Caco-2 (cell line): Measurements from ENCODE around the gene NUMA1. TPM values are rescaled to one million over a fixed set of nuclear protein-coding genes. Genes with fewer than 3 reads are reported as not detected.

Source experiments
- Bru-seq: library from RNA; stranded (reverse); fragments of 400-500 nt; gene quantifications from one replicate; lab custom pipeline; 2021; lab: Mats Ljungman, UMichigan
- BruChase-seq, 2 experiments: library from RNA; stranded (reverse); fragments of 400-500 nt; gene quantifications; one replicate each; lab custom pipeline; 2021; lab: Mats Ljungman, UMichigan
- BruUV-seq: library from RNA; stranded (reverse); fragments of 400-500 nt; replicated peaks from 2 replicates; lab custom pipeline; 2021; lab: Mats Ljungman, UMichigan
- CTCF ChIA-PET: fragments of 300-600 bp; sonication (Branson Sonifier 250); formaldehyde crosslinking; loops from one replicate; lab custom pipeline; 2022; ENCODE audit warnings: antibody characterized with exemption; lab: Charles Lee
- POLR2A ChIA-PET: fragments of 300-600 bp; sonication (Branson Sonifier 250); formaldehyde crosslinking; loops from one replicate; lab custom pipeline; 2022; ENCODE audit warnings: antibody characterized with exemption; lab: Charles Lee
- DNase-seq, 2 experiments: peaks; one replicate each; pipeline versions ENCODE4 v3.0.0 to v3.0.0-alpha.2; 2020 to 2022
- H3K27me3 ChIP-seq: replicated peaks from 2 replicates; pipeline ENCODE4 v1.6.0; 2011; ENCODE audit warnings: low read length; ENCODE audit not compliant: control insufficient read depth, insufficient read depth
- H3K36me3 ChIP-seq: 2 replicates; pipeline ENCODE4 v1.5.1; 2011; ENCODE audit warnings: low read length; ENCODE audit not compliant: control insufficient read depth, insufficient read depth
- H3K4me1 ChIP-seq: fragments of 250-450 bp; sonication (Bioruptor Pico); 2 replicates; pipeline ENCODE4 v1.5.1; 2020; ENCODE audit warnings: mild to moderate bottlenecking
- H3K4me3 ChIP-seq: 2 replicates; pipeline ENCODE4 v1.5.1; 2011; ENCODE audit warnings: low read depth, mild to moderate bottlenecking, control low read depth, low read length
- H3K9me3 ChIP-seq: fragments of 250-450 bp; sonication (Bioruptor Pico); 2 replicates; pipeline ENCODE4 v1.5.1; 2020; ENCODE audit warnings: mild to moderate bottlenecking, moderate library complexity
- H3K27ac Mint-ChIP-seq: one replicate; pipeline ENCODE4 v1.8.0; 2022; ENCODE audit warnings: mixed read lengths; ENCODE audit not compliant: unreplicated experiment
- H3K27me3 Mint-ChIP-seq: one replicate; pipeline ENCODE4 v1.8.0; 2022; ENCODE audit warnings: mixed read lengths; ENCODE audit not compliant: insufficient read depth, unreplicated experiment
- H3K36me3 Mint-ChIP-seq: one replicate; pipeline ENCODE4 v1.8.0; 2022; ENCODE audit warnings: mild to moderate bottlenecking, mixed read lengths; ENCODE audit not compliant: insufficient read depth, unreplicated experiment
- H3K4me1 Mint-ChIP-seq: one replicate; pipeline ENCODE4 v1.8.0; 2022; ENCODE audit warnings: low read depth, mixed read lengths; ENCODE audit not compliant: unreplicated experiment
- H3K4me3 Mint-ChIP-seq: one replicate; pipeline ENCODE4 v1.8.0; 2022; ENCODE audit warnings: mild to moderate bottlenecking, moderate library complexity, mixed read lengths; ENCODE audit not compliant: unreplicated experiment
- H3K9me3 Mint-ChIP-seq: one replicate; pipeline ENCODE4 v1.8.0; 2022; ENCODE audit warnings: mixed read lengths; ENCODE audit not compliant: unreplicated experiment
- intact Hi-C: fragments of 100-400 bp; cut with micrococcal nuclease; formaldehyde crosslinking; loops from one replicate; pipeline ENCODE4 v1.10.0; 2022; ENCODE audit not compliant: unreplicated experiment
- long read RNA-seq: library from polyadenylated mRNA; stranded (forward); transcript quantifications from one replicate; pipeline ENCODE4 v2.0.0, GENCODE V29; 2022
- total RNA-seq: library from RNA; stranded (reverse); gene quantifications from 2 replicates; pipeline ENCODE4 v1.2.3, GENCODE V29; 2022
- TF ChIP-seq, protein P1 (sequence below), 2 experiments: fragments of 200-600 bp in 1 of 2; IDR thresholded peaks; 1 replicate in 1 of 2; 2 replicates in 1 of 2; pipeline versions ENCODE4 v1.5.1 to v1.8.0; 2011 to 2022; ENCODE audit warnings: antibody characterized with exemption in 1 of 2, control low read depth in 1 of 2, inconsistent platforms in 1 of 2, low read depth in 1 of 2, low read length in 1 of 2, mild to moderate bottlenecking in 1 of 2, moderate library complexity in 1 of 2; ENCODE audit not compliant: insufficient read depth in 1 of 2, severe bottlenecking in 1 of 2, unreplicated experiment in 1 of 2

NUMA1 gene
- 182 and 190 TPM in 2 replicates for total RNA-seq
- Bru-seq, nascent RNA: percentile 87 among the genes with signal in this experiment
- percentile 80 among the genes with signal in this experiment for BruChase-seq, experiment 1, labeled RNA remaining after a 2-hour chase
- BruChase-seq, experiment 2, labeled RNA remaining after a 6-hour chase: percentile 87 among the genes with signal in this experiment
- long read RNA-seq, full-length matches to known transcripts: 8 of 86 reads
- long read RNA-seq, partial matches to known transcripts: 40 of 86 reads
- long read RNA-seq, other reads (novel, unspliced or antisense): 38 of 86 reads

- POLR2A ChIA-PET: no interaction called here
- Mint-ChIP-seq H3K27ac (peak within 1 kb of the TSS; percentile 99), H3K27me3 (no peaks in the 10 kb centered on the region), H3K4me3 (peak within 1 kb of the TSS; percentile 86), H3K9me3 (no peaks in the 10 kb centered on the region), H3K36me3 (peaks cover 15% of the 10 kb centered on the region), H3K4me1 (peaks cover 28% of the 10 kb centered on the region)
- intact Hi-C loops: loop anchor here (1.0 to 5.0 kb wide), 7 partner anchors 11 to 352 kb away; partner anchors contain the start of genes ANAPC15, CLPB and LAMTOR1
- CTCF ChIA-PET: interaction anchor here (1.1 kb wide), 1 partner anchor 55 kb away, joined by 11 read pairs; no protein-coding TSS in a partner anchor
- Histone ChIP-seq H3K9me3 (no peaks in the 10 kb centered on the region), H3K4me3 (peak within 1 kb of the TSS; percentile 92), H3K36me3 (no peaks in the 10 kb centered on the region), H3K4me1 (peaks cover 19% of the 10 kb centered on the region), H3K27me3 (no peaks in the 10 kb centered on the region)
- peak; percentile 100 for DNase-seq
- BruUV-seq: no TSS peak
- TF ChIP-seq, protein P1, sequence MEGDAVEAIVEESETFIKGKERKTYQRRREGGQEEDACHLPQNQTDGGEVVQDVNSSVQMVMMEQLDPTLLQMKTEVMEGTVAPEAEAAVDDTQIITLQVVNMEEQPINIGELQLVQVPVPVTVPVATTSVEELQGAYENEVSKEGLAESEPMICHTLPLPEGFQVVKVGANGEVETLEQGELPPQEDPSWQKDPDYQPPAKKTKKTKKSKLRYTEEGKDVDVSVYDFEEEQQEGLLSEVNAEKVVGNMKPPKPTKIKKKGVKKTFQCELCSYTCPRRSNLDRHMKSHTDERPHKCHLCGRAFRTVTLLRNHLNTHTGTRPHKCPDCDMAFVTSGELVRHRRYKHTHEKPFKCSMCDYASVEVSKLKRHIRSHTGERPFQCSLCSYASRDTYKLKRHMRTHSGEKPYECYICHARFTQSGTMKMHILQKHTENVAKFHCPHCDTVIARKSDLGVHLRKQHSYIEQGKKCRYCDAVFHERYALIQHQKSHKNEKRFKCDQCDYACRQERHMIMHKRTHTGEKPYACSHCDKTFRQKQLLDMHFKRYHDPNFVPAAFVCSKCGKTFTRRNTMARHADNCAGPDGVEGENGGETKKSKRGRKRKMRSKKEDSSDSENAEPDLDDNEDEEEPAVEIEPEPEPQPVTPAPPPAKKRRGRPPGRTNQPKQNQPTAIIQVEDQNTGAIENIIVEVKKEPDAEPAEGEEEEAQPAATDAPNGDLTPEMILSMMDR (IDR thresholded peaks at IDR 0.05; ENCODE audit: insufficient read depth in 1 of 2, low read depth in 1 of 2, low read length in 1 of 2, severe bottlenecking in 1 of 2, unreplicated experiment in 1 of 2): no peak
These were observed at the start of gene NUMA1, which contains the start of gene LRRC51 for GRCh38 chr11:72080326-72081183. TSS of gene NUMA1 (minus strand) at chr11:72080542. CDS start at chr11:72035943, 44,599 bp downstream. TSS of gene LRRC51 (plus strand) at chr11:72080850. CDS start at chr11:72089084, 8,234 bp downstream.

DNA sequence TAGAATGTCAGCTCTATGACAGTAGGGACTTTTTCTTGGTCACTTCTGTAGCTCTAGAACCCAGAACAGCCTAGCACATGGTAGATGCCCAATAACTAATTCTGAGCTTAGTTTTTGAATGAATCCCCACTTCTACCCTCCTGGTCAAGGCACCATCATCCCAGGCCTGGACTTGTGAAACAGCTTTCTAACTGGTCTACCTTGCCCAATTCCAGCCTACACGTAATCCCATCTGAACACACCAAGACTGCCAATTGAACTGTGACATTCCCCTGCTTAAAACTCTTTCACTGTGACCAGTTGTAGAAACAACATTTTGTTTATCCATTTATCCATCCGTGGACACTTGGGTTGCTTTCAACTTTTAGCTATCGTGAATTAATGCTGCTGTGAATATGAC is 49.0 kb upstream of the NUMA1 start:
- DNase-seq: no peak
- Mint-ChIP-seq H3K9me3 (peaks cover 21% of the 10 kb centered on the region), H3K4me1 (no peaks in the 10 kb centered on the region), H3K27ac (no peak overlapping the region), H3K27me3 (peaks cover 3% of the 10 kb centered on the region), H3K36me3 (no peaks in the 10 kb centered on the region), H3K4me3 (no peak overlapping the region)
- H3K27me3 ChIP-seq: no peaks in the 10 kb centered on the region
- intact Hi-C loops: no loop called here
- ChIA-PET CTCF (interaction anchor here (1.1 kb wide), 1 partner anchor 9 kb away, joined by 3 read pairs; no protein-coding TSS in a partner anchor), POLR2A (no interaction called here)
- BruUV-seq: no TSS peak
- H3K36me3 ChIP-seq: no peaks in the 10 kb centered on the region
- H3K9me3 ChIP-seq: peaks cover 21% of the 10 kb centered on the region
- H3K4me1 ChIP-seq: no peaks in the 10 kb centered on the region
- TF ChIP-seq, protein P1 (IDR thresholded peaks at IDR 0.05; ENCODE audit: insufficient read depth in 1 of 2, low read depth in 1 of 2, low read length in 1 of 2, severe bottlenecking in 1 of 2, unreplicated experiment in 1 of 2): no peak
- H3K4me3 ChIP-seq: no peak overlapping the region

- peaks cover 10% of the 10 kb centered on the region for H3K4me1 Mint-ChIP-seq
- Histone ChIP-seq H3K4me3 (no peak overlapping the region), H3K4me1 (peaks cover 11% of the 10 kb centered on the region), H3K27me3 (no peaks in the 10 kb centered on the region), H3K9me3 (peaks cover 26% of the 10 kb centered on the region), H3K36me3 (no peaks in the 10 kb centered on the region)
- TF ChIP-seq, protein P1 (IDR thresholded peaks at IDR 0.05; ENCODE audit: insufficient read depth in 1 of 2, low read depth in 1 of 2, low read length in 1 of 2, severe bottlenecking in 1 of 2, unreplicated experiment in 1 of 2): no peak
- peaks cover 28% of the 10 kb centered on the region for H3K9me3 Mint-ChIP-seq
- CTCF ChIA-PET: interaction anchor here (0.7 kb wide), 2 partner anchors 118 to 127 kb away, joined by 3 read pairs; no protein-coding TSS in a partner anchor
- H3K27ac Mint-ChIP-seq: no peak overlapping the region
- no TSS peak for BruUV-seq
- H3K4me3 Mint-ChIP-seq: no peak overlapping the region
- H3K27me3 Mint-ChIP-seq: no peaks in the 10 kb centered on the region
- H3K36me3 Mint-ChIP-seq: no peaks in the 10 kb centered on the region
- intact Hi-C loops: no loop called here
- POLR2A ChIA-PET: no interaction called here
- DNase-seq: no peak
These were observed 47.6 kb upstream of the NUMA1 start for GRCh38 chr11:72127923-72128322.
